OCI-LY3 (cell line): ENCODE data around the gene GCNA.

Experiments
- CTCF ChIP-seq: fragments of 200-600, 300-600 bp; sonication (generic); IDR thresholded peaks from 2 replicates; pipeline ENCODE4 v1.5.1; 2014; ENCODE audit warnings: antibody characterized with exemption, low read length, low read depth
- EZH2phosphoT487 ChIP-seq: fragments of 200-600 bp; shearing (Covaris generic); IDR thresholded peaks from 2 replicates; pipeline ENCODE4 v1.6.1; 2018; ENCODE audit warnings: antibody characterized with exemption, mixed run types, low read depth

GRCh38 chrX:71545364-71545763 is 32.9 kb upstream of the GCNA start:
- no peak for TF ChIP-seq CTCF
- TF ChIP-seq EZH2phosphoT487, result no peak
